ENCODE data around the gene IL10RB.
"Not testable (repeated sequence)": the region's sequence is repeated elsewhere in the genome, so short reads cannot be mapped to it uniquely, and the experiment has no call there.

Gene IL10RB

GRCh38 chr21:33266050-33266788 is at the start of gene IL10RB:
TSS of gene IL10RB (plus strand) at chr21:33266367. CDS start at chr21:33266466, 99 bp downstream.
- DNase-seq (ENCODE audit: low read depth): peak; percentile 62

GRCh38 chr21:33217138-33217520 is 49.0 kb upstream of the IL10RB start:
- no peak for DNase-seq (ENCODE audit: low read depth)

DNA sequence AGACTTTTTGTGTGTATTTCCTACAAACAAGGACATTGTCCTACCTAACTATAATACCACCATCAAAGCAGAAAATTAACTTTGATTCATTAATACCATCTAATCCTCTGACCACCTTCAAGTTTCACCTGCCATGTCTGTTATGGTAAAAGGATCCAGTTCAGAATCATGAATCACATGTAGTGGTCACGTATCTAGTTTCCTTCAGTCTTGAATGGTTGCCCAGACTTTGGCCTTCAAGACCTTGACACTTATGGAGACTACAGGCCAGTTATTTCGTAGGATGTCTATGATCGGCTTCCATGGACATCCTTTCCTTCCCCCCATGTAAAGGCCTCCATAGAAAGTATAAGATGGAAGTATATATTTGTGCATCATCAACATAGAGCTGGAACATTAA is 46.9 kb upstream of the IL10RB start:
- no peak for DNase-seq (ENCODE audit: low read depth)

GRCh38 chr21:33219954-33220353 is 46.2 kb upstream of the IL10RB start:
- no peak for DNase-seq (ENCODE audit: low read depth)

- DNase-seq (ENCODE audit: low read depth): not testable (repeated sequence)
Observed at GRCh38 chr21:33225376-33225775, 40.8 kb upstream of the IL10RB start.

DNA sequence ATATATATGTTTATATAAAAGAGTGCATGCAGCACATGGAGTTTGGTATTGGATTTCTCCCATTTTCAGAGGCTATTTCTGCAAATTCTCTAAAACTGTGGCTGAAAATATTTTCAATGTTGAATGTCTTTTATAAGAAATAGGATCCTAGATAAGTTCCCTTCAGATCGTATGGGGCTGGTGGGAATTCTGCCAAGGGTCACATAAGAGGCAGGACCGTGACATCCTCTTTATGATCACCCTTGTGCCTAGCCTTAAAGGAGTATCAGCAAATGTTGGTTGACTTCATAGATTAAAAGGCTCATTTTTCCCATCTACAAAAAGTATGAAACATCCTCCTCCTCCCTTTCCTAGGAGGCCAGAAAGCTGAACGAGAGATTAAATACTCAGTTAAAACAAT is 37.7 kb upstream of the IL10RB start:
- DNase-seq (ENCODE audit: low read depth): no peak

GRCh38 chr21:33229099-33229783 is 36.9 kb upstream of the IL10RB start:
- no peak for DNase-seq (ENCODE audit: low read depth)

- peak; percentile 71 for DNase-seq (ENCODE audit: low read depth)
Observed at GRCh38 chr21:33229784-33230544, 36.2 kb upstream of the IL10RB start, which contains the start of gene IFNAR2. TSS of gene IFNAR2 (plus strand) at chr21:33229938. CDS start at chr21:33241923, 11,985 bp downstream.

- peak; percentile 23 for DNase-seq (ENCODE audit: low read depth)
Observed at GRCh38 chr21:33230545-33231324, 35.4 kb upstream of the IL10RB start.

DNA sequence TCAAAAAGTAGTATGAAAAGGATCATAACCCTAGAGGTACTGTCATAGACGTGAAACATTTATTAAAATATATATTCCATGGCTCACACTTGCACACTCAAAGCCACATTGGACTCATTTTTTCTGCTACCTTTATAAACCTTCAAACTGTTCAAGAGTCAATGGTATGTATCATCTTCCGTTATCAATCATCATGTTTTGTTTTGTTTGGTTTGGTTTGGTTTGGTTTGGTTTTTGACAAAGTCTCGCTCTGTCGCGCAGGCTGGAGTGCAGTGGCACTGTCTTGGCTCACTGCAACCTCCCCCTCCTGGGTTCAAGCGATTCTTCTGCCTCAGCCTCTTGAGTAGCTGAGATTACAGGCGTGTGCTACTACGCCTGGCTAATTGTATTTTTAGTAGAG is 34.6 kb upstream of the IL10RB start:
- DNase-seq (ENCODE audit: low read depth): peak; percentile 33

GRCh38 chr21:33232291-33233034 is 33.7 kb upstream of the IL10RB start:
- DNase-seq (ENCODE audit: low read depth): no peak

DNA sequence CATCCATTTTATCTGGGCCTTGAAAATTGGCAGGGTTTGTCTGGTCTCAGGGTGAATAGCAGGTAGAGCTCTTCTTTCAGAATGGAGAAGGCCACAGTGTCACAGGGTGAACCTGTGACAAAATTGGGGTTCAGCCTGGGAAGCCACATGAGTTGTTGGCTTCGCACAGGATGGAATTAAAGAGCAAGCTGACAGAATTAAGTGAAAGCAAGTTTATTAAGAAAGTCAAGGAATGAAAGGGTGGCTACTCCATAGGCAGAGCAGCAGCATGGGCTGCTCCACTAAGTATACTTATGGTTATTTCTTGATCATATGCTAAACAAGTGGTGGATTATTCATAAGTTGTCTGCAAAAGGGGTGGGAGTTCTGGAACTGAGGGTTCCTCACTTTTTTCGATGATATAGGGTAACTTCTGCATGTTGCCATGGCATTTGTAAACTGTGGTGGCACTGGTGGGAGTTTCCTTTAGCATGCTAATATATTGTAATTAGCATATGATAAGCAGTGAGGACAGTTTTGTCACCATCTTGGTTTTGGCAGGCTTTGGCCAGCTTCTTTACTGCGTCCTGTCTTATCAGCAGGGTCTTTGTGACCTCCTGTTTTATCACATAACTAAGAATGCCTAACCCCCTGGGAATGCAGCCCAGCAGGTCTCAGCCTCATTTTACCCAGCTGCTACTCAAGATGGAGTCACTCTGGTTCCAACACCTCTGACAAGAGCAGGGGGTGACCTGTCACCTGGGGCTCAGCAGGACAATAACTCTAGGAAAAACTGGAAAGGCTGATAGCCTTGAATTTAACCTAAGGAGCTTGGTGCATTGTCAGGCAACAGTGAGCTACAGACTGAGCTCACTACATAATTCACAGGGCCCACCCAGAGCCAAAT is 31.3 kb upstream of the IL10RB start:
- DNase-seq (ENCODE audit: low read depth): no peak

DNA sequence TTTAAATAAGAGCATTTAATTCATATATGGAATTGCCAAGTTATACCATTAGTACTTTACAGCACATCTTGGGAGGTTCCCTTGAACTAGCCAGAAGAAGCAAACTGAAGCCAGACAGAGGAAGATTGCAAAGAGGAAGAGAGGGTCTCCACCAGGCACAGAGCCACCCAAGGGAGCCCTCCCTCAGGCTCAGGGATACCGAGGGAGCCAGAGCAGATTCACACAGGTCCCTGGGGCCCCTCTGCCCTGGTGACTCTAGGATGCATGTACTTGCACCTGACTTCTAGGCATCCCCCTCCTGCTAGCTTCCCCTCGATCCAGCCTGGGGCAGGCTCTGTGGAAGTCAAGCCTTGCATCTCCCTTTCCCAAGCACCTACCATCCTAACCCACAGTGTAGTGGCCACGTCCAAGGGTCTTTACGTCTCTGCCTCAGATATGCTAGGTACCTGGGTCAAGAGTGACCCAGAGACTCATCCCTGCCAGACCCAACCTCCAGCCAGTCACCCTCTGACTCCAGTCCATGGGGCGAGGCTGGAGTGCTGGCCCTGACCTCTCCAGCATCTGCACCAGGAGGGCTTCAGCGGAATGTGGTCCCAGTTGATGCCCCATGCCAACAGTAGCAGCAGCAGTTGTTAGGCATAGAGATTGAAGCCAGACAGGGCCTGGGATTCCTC is 30.0 kb upstream of the IL10RB start:
- DNase-seq (ENCODE audit: low read depth): no peak

GRCh38 chr21:33236766-33237165 is 29.4 kb upstream of the IL10RB start:
- no peak for DNase-seq (ENCODE audit: low read depth)

DNA sequence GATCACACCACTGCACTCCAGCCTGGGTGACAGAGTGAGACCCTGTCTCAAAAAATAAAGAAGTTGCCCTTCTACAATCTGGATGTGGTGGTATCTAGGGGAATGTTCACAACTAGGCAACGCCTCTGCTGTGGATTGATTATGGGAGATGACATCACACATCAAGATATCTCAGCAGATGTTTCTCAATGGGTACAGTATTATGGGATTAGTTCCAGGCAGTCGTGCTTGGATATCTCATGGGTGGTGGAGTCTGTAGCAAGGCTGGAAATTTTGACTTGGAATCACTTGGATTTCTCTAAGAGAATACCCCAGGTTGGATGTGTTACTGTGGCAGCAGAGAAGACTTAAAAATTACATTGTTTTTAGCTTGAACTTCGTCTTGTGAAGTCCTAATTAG is 28.7 kb upstream of the IL10RB start:
- no peak for DNase-seq (ENCODE audit: low read depth)

- no peak for DNase-seq (ENCODE audit: low read depth)
Observed at GRCh38 chr21:33238146-33238545, 28.0 kb upstream of the IL10RB start.

- no peak for DNase-seq (ENCODE audit: low read depth)
Observed at GRCh38 chr21:33238565-33239255, 27.5 kb upstream of the IL10RB start.

DNA sequence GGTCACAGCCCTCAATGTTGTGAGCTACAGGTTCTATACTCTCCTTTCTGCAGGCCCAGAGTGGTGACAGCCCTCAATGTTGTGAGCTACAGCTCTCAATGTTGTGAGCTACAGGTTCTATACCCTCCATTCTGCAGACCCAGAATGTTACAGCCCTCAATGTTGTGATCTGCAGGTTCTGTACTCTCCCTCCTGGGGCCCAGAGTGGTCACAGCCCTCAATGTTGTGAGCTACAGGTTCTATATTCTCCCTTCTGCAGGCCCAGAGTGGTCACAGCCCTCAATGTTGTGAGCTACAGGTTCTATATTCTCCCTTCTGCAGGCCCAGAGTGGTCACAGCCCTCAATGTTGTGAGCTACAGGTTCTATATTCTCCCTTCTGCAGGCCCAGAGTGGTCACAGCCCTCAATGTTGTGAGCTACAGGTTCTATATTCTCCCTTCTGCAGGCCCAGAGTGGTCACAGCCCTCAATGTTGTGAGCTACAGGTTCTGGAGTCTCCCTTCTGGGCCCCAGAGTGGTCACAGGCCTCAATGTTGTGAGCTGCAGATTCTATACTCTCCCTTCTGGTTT is 26.5 kb upstream of the IL10RB start:
- not testable (repeated sequence) for DNase-seq (ENCODE audit: low read depth)

GRCh38 chr21:33240404-33240803 is 25.8 kb upstream of the IL10RB start:
- DNase-seq (ENCODE audit: low read depth): no peak
